GM13977 (cell line): ENCODE data around the gene ZNF678.
"Not testable (repeated sequence)": the region's sequence is repeated elsewhere in the genome, so short reads cannot be mapped to it uniquely, and the experiment has no call there.

Experiments used
- DNase-seq: peaks from one replicate; pipeline ENCODE4 v3.0.0; 2012; ENCODE audit warnings: low spot score
- CTCF ChIP-seq: IDR thresholded peaks from 2 replicates; pipeline ENCODE4 v1.5.1; 2012; ENCODE audit warnings: mild to moderate bottlenecking, control low read depth; ENCODE audit not compliant: insufficient read depth; ENCODE audit errors: extremely low read depth, missing control alignments
- in situ Hi-C: fragments of 300-500 bp; cut with MboI; formaldehyde crosslinking; loops from one replicate; pipeline ENCODE4 v1.12.0; 2022; ENCODE audit warnings: low sequenced_read_pairs, low pct_unique_long_range_greater_than_20kb, mixed read lengths, inconsistent platforms; ENCODE audit not compliant: unreplicated experiment

Gene ZNF678

GRCh38 chr1:227603327-227603726 is 40.0 kb downstream of the ZNF678 start:
- in situ Hi-C loops: no loop called here
- DNase-seq: no peak
- TF ChIP-seq CTCF: no peak

GRCh38 chr1:227604446-227604845 is 41.1 kb downstream of the ZNF678 start:
- in situ Hi-C loops: no loop called here
- no peak for DNase-seq
- no peak for TF ChIP-seq CTCF

- DNase-seq, in situ Hi-C loops: not testable (repeated sequence)
These were observed 42.9 kb downstream of the ZNF678 start for GRCh38 chr1:227606271-227606670.

GRCh38 chr1:227607336-227607898 is 44.1 kb downstream of the ZNF678 start:
- no peak for TF ChIP-seq CTCF
- in situ Hi-C loops: no loop called here
- no peak for DNase-seq

GRCh38 chr1:227612658-227613057 is 49.3 kb downstream of the ZNF678 start:
- in situ Hi-C loops: no loop called here
- no peak for TF ChIP-seq CTCF
- no peak for DNase-seq

- in situ Hi-C loops: no loop called here
- DNase-seq: no peak
- TF ChIP-seq CTCF: no peak
These were observed 50.2 kb downstream of the ZNF678 start for GRCh38 chr1:227613526-227613925.

GRCh38 chr1:227621211-227621610 is 57.9 kb downstream of the ZNF678 start:
- in situ Hi-C loops: no loop called here
- DNase-seq: no peak
- no peak for TF ChIP-seq CTCF
